Neuron (in vitro differentiated cells): ENCODE data around the gene INTU.
"Not testable (repeated sequence)": the region's sequence is repeated elsewhere in the genome, so short reads cannot be mapped to it uniquely, and the experiment has no call there.

Experiments
- H2AFZ ChIP-seq: one replicate; pipeline ENCODE4 v1.6.1; 2013; ENCODE audit warnings: low read depth, mild to moderate bottlenecking, inconsistent platforms, low read length, moderate library complexity
- H3K27me3 ChIP-seq: one replicate; pipeline ENCODE4 v1.6.1; 2013; ENCODE audit warnings: low read length; ENCODE audit not compliant: insufficient read depth
- H3K36me3 ChIP-seq: one replicate; pipeline ENCODE4 v1.6.1; 2013; ENCODE audit warnings: low read length; ENCODE audit not compliant: insufficient read depth
- H3K4me1 ChIP-seq: one replicate; pipeline ENCODE4 v1.6.1; 2013; ENCODE audit warnings: low read length; ENCODE audit not compliant: insufficient read depth
- H3K4me3 ChIP-seq: 2 replicates; pipeline ENCODE4 v1.5.1; 2013; ENCODE audit warnings: mild to moderate bottlenecking, low read length, moderate library complexity
- H3K9me3 ChIP-seq: one replicate; pipeline ENCODE4 v1.6.1; 2013; ENCODE audit warnings: low read length

The INTU gene

DNA sequence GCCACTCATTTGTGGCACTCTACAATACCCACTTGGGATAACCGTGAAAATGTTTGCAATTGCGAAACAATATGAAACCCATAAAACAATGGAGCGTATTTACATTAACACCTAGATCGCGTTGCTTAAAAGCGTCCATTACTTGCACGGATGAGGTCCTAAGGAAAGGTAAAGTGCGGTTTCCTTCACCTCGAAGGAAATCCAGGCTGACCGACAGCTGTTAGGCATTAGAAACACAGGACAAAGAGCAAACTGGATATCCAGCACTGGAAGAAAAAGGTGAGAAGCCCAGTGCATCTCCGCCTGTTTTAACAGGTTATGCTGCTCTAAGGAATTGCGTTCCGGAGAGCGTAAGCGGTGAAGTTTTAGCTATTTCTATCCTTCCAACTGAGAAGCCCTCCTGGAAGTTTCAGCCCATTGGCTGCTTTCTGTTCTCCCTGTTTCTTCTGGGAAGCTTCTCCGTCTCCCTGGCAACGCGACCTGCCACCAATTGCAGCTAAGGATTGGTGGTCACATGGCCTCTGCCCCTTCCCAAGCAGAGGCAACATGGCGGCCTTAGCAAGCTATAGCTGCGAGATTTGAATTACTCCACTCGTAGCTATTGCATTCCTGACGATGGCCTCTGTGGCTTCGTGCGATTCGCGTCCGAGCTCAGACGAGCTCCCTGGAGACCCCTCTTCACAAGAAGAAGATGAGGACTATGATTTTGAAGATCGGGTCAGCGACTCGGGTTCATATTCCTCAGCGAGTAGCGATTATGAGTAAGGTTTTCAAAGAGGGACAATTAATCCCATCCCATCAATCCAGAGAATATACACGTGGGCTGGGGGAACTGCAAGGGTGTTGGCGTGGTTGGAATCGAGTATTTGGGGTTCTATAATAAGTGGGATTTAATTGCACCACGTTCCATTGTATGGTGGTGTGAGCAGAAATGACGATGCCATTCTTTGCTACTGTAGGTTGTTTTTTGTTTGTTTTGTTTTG, at the start of gene INTU:
Gene INTU (plus strand): TSS at position 538 of the 984 bp plus-strand sequence. CDS start 78 bp downstream, at position 616.
- Histone ChIP-seq H3K36me3 (peaks cover 10% of the 10 kb centered on the region), H2AFZ (peak within 1 kb of the TSS; percentile 88), H3K27me3 (no peaks in the 10 kb centered on the region), H3K9me3 (no peaks in the 10 kb centered on the region), H3K4me3 (peak within 1 kb of the TSS; percentile 81), H3K4me1 (peaks cover 16% of the 10 kb centered on the region)

DNA sequence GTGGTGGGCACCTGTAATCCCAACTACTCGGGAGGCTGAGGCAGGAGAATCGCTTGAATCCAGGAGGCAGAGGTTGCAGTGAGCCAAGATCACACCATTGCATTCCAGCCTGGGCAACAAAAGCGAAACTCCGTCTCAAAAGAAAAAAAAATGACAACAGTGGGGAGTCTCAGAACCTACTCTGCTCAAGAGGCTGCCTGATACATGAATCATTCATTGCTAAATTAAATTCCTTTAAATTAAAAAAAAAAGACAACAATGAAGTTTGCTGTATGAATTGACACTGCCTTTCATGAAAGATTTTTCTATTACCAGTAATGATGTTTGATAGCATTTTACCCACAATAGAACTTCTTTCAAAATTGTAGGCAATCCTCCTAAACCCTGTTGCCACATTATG, 46.3 kb upstream of the INTU start:
- H2AFZ ChIP-seq, H3K4me1 ChIP-seq, H3K36me3 ChIP-seq, H3K27me3 ChIP-seq, H3K9me3 ChIP-seq, H3K4me3 ChIP-seq: not testable (repeated sequence)

DNA sequence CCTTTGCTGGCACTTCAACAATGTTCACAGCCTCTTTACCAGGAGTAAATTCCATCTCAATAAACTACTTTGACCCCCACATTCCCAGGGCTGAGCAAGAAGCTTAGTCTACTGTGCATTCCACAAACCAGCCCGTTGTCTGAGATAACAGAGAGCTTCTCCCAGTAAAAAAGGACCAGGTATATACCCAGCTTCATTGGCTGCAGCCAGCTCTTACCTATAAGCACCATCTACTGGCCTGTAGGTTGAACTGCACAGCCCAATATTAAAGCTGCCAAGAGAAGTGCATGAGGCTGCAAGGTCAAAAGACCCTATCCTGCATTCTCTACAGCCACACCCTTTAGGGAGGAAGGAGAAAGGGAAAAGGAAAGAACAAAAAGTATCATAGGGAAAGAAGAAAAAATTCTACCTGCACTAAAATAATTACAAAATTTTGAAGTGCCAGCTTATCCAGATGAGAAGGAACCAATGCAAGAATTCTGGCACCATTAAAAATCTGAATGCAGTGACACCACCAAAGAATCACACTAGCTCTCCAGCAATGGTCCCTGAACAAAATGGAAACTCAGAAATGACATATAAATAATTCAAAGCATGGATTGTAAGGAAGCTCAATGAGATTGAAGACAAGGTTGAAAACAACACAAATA, 45.7 kb upstream of the INTU start:
- Histone ChIP-seq H3K4me3 (no peak overlapping the region), H3K36me3 (no peaks in the 10 kb centered on the region), H2AFZ (no peak overlapping the region), H3K9me3 (no peaks in the 10 kb centered on the region), H3K27me3 (no peaks in the 10 kb centered on the region), H3K4me1 (no peaks in the 10 kb centered on the region)

DNA sequence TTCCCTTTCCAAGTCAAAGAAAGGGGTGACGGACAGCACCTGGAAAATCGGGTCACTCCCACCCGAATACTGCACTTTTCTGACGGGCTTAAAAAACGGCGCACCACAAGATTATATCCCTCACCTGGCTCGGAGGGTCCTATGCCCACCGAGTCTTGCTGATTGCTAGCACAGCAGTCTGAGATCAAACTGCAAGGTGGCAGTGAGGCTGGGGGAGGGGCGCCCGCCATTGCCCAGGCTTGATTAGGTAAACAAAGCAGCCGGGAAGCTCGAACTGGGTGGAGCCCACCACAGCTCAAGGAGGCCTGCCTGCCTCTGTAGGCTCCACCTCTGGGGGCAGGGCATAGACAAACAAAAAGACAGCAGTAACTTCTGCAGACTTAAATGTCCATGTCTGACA, 43.6 kb upstream of the INTU start:
- not testable (repeated sequence) for H3K9me3 ChIP-seq, H3K27me3 ChIP-seq, H3K4me1 ChIP-seq, H3K4me3 ChIP-seq, H2AFZ ChIP-seq, H3K36me3 ChIP-seq

DNA sequence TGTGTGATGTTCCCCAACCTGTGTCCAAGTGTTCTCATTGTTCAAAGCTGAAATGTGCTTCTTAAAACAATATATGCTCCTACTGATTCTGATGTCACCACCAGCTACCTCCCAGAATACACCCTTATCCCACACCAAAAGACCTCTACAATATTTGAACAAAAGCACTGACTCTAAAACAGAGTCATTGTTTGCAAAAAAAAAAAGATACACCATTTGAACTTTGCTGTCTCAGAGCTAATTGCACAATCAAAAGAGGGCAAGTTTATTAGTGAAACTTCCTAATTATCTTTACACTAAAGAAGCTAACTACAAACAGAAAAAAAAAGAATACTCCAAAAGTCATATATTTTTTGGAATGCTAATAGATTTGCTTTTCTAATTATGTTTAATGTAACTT, 34.1 kb upstream of the INTU start:
- H3K9me3 ChIP-seq, result no peaks in the 10 kb centered on the region
- H3K4me3 ChIP-seq, result no peak overlapping the region
- H3K4me1 ChIP-seq, result no peaks in the 10 kb centered on the region
- H3K36me3 ChIP-seq, result no peaks in the 10 kb centered on the region
- H2AFZ ChIP-seq, result no peak overlapping the region
- H3K27me3 ChIP-seq, result no peaks in the 10 kb centered on the region

DNA sequence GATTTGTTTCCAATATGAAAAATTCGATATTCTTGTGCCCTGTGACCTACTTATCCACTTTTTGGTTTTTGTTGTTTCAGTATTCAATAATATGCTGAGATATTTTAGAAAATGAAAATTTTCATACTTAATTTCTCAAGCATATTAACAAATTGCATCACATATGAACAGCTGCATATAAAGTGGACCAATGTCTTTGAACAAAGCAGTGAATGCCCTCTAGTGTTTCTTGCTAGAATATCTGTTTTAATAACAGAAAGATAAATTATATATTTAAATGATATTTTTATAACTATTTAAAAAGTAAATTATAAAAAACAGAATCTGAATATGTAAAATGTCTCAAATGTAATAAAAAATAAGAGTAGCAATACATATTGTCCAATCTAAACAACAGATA, 31.7 kb upstream of the INTU start:
- no peaks in the 10 kb centered on the region for H3K36me3 ChIP-seq
- no peaks in the 10 kb centered on the region for H3K27me3 ChIP-seq
- H3K4me1 ChIP-seq, result peaks cover 6% of the 10 kb centered on the region
- no peaks in the 10 kb centered on the region for H3K9me3 ChIP-seq
- no peak overlapping the region for H2AFZ ChIP-seq
- H3K4me3 ChIP-seq, result no peak overlapping the region

DNA sequence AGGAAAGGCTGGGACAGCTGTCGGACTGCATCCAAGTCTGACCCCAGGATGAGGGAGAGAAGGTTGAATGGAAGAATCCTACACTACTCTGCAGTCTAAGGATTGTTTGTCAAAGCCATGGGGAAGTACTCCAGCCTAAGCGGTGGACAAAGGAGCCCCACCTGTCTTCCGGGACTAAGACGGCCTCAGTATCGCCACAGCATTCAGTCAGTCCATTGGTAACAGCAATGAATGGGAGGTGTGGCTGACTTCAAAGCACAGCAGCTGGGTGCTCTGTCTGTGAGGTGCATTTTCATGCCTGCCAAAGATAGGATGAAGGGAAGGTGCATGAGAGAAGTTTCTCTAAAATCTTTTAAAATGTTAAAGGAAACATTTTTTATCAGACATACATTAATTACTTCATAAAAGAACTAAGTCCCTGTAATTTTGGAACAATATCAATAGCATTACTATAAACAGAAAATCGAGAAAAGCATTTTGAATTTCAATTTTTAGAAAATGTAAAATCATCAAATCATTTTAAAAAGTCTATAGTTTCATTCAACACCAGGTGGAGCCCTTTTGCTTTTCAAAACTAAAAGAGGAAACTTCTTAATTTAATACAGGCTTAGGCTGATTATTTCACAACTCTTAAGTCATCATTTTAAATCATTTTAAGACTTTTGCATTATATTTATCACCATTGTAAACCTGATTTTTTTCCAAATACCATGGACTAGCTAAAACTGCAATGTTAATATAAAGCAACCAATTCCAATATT, 27.6 kb upstream of the INTU start:
- H3K27me3 ChIP-seq, result no peaks in the 10 kb centered on the region
- peaks cover 12% of the 10 kb centered on the region for H3K4me1 ChIP-seq
- H3K9me3 ChIP-seq, result no peaks in the 10 kb centered on the region
- H3K4me3 ChIP-seq, result peak overlapping the region; percentile 11
- no peaks in the 10 kb centered on the region for H3K36me3 ChIP-seq
- peak overlapping the region; percentile 27 for H2AFZ ChIP-seq

DNA sequence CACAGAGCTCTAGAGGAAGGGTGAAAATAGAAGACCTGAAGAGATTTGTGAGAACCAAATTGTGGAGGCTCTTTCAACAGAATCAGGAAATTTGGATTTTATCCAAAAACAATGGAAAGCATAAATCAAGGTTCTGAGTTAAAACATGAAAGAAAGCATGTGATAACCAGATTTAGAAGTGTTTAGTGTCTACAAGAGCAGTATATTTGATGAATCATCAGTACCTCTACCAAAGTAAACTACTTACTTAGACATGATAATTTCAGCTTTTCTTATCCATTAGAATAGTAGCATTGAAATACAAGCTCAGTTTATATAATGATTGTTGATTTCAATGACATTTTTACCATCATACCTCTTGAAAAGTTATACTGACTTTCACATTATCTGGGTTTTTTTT, 25.9 kb upstream of the INTU start:
- no peaks in the 10 kb centered on the region for H3K36me3 ChIP-seq
- H2AFZ ChIP-seq, result no peak overlapping the region
- peaks cover 12% of the 10 kb centered on the region for H3K4me1 ChIP-seq
- no peaks in the 10 kb centered on the region for H3K9me3 ChIP-seq
- H3K4me3 ChIP-seq, result no peak overlapping the region
- no peaks in the 10 kb centered on the region for H3K27me3 ChIP-seq

DNA sequence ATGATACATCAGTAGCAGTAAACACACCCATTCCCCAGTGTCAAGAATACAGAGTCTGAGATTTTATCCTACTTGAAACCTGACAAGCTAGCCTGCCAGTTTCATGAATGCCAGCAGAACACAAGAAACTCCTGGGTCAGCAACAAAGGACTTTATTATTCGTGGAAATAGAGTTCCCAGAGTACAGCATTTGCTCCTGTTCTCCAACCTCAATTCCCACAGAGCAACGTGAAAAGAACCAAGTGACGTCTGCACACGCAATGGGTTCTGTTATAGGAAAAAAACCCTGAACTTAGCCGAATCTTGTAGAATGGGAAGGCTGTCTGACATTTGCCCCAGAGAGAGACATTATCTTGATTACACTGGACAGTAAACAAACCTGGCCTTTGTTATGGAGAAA, 23.3 kb upstream of the INTU start:
- Histone ChIP-seq H2AFZ (peak overlapping the region; percentile 41), H3K36me3 (no peaks in the 10 kb centered on the region), H3K27me3 (no peaks in the 10 kb centered on the region), H3K4me3 (no peak overlapping the region), H3K9me3 (no peaks in the 10 kb centered on the region), H3K4me1 (peaks cover 12% of the 10 kb centered on the region)

DNA sequence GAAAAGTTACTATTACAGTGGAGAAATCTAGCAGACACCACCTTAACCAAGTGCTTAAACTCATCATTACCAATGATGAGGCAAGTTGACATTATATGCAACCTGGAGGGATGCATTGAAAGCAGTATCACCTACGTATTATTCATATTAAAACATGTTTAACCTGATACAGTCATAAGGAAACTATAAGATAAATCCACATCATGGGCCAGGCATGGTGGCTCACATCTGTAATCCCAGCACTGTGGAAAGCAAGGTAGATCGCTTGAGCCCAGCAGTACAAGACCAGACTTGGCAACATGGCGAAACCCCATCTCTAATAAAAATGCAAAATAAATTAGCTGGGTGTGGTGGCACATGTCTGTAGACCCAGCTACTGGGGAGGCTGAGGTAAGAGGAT, 22.3 kb upstream of the INTU start:
- H3K4me3 ChIP-seq, result no peak overlapping the region
- H3K9me3 ChIP-seq, result peaks cover 1% of the 10 kb centered on the region
- no peaks in the 10 kb centered on the region for H3K36me3 ChIP-seq
- H2AFZ ChIP-seq, result no peak overlapping the region
- H3K4me1 ChIP-seq, result peaks cover 6% of the 10 kb centered on the region
- H3K27me3 ChIP-seq, result no peaks in the 10 kb centered on the region

DNA sequence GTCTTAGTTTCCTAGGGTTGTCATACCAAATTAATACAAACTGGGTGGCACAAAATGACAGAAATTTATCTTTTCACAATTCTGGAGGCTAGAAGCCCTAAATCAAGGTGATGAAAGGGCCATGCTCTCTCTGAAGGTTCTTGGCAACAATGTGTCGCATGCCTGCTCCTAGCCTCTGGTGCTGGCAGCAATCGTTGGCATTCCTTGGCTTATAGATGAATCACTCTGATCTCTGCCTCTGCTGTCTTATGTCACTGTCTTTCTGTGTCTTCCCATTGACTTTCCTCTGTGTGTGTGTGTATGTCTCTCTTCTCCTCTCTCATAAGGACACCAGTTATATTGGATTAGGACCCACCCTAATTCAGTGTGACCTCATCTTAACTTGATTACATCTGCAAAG, 15.9 kb upstream of the INTU start:
- H2AFZ ChIP-seq, result no peak overlapping the region
- H3K27me3 ChIP-seq, result no peaks in the 10 kb centered on the region
- no peak overlapping the region for H3K4me3 ChIP-seq
- H3K36me3 ChIP-seq, result no peaks in the 10 kb centered on the region
- peaks cover 1% of the 10 kb centered on the region for H3K9me3 ChIP-seq
- H3K4me1 ChIP-seq, result peaks cover under 1% of the 10 kb centered on the region

DNA sequence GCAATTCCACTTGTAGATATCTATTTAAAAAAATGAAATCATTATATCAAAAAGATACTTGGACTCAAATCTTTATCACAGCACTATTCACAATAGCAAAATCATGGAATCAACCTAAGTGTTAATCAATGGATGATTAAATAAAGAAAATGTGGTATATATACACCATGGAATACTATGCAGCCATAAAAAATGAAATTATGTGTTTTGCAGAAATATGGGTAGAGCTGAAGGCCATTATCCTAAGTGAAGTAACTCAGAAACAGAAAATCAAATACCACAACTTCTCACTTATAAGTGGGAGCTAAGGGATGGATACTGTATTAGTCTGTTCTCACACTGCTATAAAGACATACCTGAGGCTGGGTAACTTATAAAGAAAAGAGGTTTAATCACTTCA, 14.3 kb upstream of the INTU start:
- Histone ChIP-seq H3K9me3 (peaks cover 1% of the 10 kb centered on the region), H3K4me3 (no peak overlapping the region), H3K4me1 (peaks cover 4% of the 10 kb centered on the region), H3K27me3 (no peaks in the 10 kb centered on the region), H2AFZ (no peak overlapping the region), H3K36me3 (no peaks in the 10 kb centered on the region)

DNA sequence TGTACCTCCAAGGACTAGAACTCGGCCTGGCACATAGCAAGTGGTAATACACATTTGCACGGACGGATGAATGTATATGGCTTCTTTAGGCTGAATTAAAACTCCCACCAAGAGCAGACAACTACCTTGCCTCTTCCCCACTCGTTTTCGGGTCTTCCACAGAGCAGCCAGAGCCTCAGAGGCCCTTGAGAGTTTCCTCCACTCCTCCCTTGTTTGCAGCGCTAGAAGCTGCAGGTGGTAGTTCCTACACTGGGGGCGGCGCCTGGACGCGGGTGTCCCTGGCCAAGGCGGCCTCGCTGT, 10.2 kb upstream of the INTU start:
- peak overlapping the region; percentile 92 for H2AFZ ChIP-seq
- peak overlapping the region; percentile 85 for H3K4me3 ChIP-seq
- H3K36me3 ChIP-seq, result no peaks in the 10 kb centered on the region
- H3K9me3 ChIP-seq, result no peaks in the 10 kb centered on the region
- no peaks in the 10 kb centered on the region for H3K27me3 ChIP-seq
- peaks cover 10% of the 10 kb centered on the region for H3K4me1 ChIP-seq
